Measurements from ENCODE around the gene PSMD2.
A peak's percentile ranks its signal among the peaks of the same experiment; 100 is the strongest.

The PSMD2 gene

DNA sequence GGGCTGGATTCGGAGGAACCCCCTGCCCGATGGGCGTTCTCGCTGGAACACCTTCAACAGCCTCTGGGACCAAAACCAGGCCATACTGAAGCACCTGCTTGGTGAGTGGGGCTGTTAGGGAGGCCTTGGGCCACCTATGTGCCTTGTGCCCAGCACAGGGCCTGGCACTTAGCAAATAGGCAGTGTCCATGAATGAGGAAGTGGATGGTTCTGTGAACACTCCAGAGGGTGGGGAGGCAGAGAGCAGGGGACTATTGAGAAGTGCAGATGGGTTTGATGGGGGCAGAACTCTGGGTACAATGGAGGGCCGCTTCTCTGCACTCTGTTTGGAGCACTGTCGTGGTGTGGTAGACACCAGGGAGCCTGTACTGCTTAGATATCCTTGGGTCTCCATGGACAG, 21.7 kb upstream of the PSMD2 start:
- no peak for DNase-seq (ENCODE audit: low read depth in 2 of 3, low spot score in 1 of 3)

DNA sequence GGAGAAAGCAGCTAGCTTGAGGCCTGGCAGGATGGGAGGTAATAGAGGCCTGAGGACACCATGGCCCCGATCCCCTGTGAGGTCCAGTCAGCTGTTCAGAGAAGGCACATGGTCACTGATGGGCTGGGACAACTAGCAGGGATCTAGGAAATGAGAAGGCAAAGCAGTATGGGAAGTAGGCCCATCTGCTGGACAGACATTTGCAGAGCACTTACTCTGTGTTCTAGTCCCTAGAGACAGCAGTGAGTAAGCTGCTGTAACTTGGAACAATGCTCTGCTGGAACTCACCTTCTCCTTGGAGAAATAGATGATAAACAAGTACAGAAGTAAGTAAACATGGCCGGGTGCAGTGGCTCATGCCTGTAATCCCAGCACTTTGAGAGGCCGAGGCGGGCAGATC, 16.1 kb upstream of the PSMD2 start:
- no peak for DNase-seq (ENCODE audit: low read depth in 2 of 3, low spot score in 1 of 3)

DNA sequence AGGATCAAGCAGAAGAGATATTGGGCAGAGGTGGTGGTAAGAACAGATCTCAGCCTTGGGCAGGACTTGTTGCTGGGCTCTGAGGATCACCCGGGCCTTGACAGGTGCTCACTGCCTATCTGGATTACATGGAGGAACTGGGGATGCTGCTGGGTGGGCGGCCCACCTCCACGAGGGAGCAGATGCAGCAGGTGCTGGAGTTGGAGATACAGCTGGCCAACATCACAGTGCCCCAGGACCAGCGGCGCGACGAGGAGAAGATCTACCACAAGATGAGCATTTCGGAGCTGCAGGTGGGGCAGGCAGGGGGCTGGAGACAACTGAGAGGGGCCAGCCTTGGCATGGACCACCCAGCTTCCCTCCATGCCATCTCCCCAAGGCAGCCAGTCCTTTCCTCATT, 15.4 kb upstream of the PSMD2 start:
- no peak for DNase-seq (ENCODE audit: low read depth in 2 of 3, low spot score in 1 of 3)

DNA sequence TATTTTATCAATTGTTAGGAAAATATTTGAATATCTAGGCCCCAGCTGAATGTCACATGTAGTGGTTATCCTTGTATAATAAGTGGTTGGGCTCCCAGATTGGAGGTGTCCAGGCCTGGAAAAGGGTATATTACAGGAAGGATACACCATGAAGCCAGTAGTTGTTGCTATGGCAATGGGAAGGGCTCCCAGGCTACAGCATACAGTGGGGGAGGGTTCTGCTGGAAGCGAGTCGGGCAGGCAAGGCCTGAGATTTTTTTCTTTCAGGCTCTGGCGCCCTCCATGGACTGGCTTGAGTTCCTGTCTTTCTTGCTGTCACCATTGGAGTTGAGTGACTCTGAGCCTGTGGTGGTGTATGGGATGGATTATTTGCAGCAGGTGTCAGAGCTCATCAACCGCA, 14.3 kb upstream of the PSMD2 start:
- DNase-seq (ENCODE audit: low read depth in 2 of 3, low spot score in 1 of 3): no peak

DNA sequence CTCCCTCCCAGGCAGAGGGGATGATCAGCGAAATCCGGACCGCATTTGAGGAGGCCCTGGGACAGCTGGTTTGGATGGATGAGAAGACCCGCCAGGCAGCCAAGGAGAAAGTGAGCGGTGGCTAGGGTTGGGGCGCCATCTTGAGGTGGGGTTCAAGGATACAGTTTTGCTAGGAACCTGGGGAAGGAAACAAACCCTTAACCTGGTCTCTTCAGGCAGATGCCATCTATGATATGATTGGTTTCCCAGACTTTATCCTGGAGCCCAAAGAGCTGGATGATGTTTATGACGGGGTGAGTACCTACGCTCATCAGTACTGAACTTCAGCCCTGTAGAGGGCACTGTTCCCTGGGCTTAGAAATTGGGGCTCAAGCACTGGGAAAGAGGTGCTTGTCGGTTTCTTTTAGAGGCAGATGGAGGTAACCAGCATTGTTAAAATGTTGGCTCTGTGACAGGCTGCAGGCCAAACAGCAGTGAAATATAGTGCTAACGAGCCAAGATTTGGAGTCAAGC, 9.6 kb upstream of the PSMD2 start:
- peak; percentile 49 to 69 (median 60) for DNase-seq (ENCODE audit: low read depth in 2 of 3, low spot score in 1 of 3)

DNA sequence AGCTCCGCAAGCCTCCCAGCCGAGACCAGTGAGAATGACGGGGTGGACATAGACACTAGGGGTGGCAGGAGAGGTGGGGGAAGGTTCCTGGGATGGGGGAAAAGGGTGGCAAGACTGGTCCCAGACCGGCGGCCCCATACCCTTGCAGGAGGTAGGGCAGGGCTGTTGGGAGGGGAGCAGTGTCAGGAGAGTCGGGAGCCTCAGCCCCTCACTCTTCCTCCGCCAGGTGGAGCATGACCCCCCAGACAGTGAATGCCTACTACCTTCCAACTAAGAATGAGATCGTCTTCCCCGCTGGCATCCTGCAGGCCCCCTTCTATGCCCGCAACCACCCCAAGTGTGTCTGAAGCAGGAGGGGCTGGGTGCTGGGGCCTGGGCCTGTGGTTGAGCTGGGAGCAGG, 8.7 kb upstream of the PSMD2 start:
- DNase-seq (ENCODE audit: low read depth in 2 of 3, low spot score in 1 of 3): no peak

DNA sequence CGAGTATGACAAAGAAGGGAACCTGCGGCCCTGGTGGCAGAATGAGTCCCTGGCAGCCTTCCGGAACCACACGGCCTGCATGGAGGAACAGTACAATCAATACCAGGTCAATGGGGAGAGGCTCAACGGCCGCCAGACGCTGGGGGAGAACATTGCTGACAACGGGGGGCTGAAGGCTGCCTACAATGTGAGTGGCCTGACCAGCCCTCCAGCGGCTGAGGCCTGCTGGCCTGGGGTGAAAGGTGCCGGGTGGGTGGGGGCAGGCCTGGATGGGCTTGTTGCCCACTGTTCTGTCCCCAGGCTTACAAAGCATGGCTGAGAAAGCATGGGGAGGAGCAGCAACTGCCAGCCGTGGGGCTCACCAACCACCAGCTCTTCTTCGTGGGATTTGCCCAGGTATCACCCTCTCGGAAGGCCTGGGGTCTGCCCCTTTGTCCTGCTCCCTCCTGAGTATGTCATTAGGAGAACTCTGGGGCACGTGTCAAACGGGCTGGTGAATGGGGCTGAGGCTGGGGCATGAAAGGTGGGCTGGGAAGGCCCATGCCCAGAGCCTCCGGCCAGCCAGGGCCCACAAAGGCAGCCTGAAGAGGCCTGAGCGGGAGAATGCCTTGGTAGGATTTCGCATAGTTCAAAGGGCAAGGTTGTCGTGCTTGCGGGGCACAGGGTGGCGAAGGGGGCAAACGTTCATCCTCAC, 7.8 kb upstream of the PSMD2 start:
- no peak for DNase-seq (ENCODE audit: low read depth in 2 of 3, low spot score in 1 of 3)

DNA sequence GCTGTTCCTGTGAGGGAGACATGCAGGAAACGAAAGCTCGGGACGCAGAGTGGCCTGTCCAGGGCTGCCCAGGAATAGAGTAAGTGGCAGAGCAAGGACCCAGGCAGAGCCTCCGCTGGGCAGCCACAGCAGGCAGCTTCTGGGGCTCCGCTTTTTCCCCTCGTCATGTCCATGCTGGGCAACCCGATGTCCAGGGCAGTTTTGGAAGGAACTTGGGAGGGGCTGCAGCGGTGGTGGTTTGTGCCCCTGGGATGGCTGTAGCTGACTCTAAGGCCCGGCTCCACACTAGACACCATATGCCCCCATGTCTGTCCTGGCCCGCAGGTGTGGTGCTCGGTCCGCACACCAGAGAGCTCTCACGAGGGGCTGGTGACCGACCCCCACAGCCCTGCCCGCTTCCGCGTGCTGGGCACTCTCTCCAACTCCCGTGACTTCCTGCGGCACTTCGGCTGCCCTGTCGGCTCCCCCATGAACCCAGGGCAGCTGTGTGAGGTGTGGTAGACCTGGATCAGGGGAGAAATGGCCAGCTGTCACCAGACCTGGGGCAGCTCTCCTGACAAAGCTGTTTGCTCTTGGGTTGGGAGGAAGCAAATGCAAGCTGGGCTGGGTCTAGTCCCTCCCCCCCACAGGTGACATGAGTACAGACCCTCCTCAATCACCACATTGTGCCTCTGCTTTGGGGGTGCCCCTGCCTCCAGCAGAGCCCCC, 7.1 kb upstream of the PSMD2 start:
- DNase-seq (ENCODE audit: low read depth in 2 of 3, low spot score in 1 of 3): no peak

DNA sequence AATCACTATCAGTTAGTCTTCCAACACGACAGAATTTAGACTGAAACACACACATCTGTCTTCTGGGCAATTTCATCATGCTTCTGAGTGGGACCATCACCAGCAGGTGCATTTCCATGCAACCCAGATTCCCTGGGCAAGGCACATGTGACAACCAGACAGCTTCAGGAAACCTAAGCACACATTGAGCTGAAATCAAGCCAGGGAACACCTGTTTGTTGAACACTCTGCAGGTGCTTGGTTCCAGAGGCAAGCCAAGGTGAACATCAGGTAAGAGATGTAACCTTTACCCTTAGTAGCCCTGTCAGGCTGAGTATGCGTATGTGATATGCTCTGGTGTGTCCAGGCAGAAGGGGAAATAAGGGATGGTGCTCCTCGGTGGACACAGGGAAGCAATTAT, 3.3 kb upstream of the PSMD2 start:
- DNase-seq (ENCODE audit: low read depth in 2 of 3, low spot score in 1 of 3): no peak

DNA sequence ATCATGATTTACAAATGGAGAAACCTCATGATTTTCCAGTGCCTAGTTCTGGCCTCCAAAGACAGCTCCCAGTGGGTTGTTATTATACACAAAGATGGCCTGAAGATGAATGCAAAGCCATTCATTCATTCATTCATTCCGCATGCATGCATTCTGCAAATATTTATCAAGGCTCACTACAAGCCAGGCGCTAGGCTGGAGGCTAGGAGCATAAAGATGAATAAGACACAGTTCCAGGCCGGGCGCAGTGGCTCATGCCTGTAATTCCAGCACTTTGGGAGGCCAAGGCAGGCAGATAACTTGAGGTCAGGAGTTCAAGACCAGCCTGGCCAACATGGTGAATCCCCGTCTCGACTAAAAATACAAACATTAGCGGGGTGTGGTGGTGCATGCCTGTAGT, 2.4 kb upstream of the PSMD2 start:
- DNase-seq (ENCODE audit: low read depth in 2 of 3, low spot score in 1 of 3): no peak

DNA sequence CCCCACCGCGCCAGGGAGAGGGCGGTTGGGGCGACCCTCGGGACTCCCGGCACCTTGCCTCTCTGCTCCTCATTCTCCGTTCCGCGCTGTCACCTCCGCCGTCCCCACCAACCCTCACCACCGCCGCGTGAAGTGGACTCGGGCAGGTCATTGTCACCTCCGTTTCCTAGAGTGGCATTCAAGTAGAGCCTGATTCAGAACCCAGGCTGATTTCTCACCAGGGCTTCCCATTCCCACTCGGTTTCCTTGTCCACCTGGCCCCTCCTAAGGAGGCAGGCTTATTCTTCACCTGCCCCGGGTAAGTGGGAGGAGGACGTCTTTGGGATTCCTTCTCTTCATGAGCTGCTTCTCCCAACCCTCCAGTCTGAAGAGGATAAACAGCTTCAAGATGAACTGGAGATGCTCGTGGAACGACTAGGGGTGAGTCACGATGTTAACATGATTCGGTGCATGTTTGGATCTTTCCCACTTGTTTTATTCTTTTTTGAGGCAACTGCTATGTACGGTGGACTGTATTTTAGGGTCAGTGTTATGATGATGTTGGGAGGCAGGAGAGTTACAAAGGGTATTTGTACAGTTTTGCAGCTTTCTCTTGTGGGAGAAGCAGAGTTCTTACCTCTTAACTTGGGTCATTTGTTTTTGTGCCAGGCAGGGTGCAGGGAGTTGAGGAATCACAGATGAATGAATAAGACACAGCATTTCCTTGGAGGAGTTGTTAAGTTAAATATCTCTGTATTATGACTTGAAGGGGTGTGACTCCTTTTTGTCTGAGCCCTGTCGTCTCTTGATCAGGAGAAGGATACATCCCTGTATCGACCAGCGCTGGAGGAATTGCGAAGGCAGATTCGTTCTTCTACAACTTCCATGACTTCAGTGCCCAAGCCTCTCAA, 692 bp downstream of the PSMD2 start:
- no peak for DNase-seq (ENCODE audit: low read depth in 2 of 3, low spot score in 1 of 3)

DNA sequence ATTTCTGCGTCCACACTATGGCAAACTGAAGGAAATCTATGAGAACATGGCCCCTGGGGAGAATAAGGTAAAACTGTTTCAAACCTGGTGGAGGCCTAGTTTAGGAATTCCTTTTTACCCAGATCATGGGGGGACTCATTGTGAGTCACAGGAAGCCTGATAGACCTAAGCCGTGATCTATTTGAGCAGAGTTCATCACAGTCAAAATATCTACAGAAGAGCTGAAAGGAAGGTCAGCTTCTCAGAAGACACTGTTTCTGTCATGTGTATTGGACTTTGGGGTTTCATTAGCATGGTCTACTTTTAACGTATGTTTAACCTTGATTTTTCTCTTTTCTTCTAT, 1.3 kb downstream of the PSMD2 start:
- no peak for DNase-seq (ENCODE audit: low read depth in 2 of 3, low spot score in 1 of 3)

DNA sequence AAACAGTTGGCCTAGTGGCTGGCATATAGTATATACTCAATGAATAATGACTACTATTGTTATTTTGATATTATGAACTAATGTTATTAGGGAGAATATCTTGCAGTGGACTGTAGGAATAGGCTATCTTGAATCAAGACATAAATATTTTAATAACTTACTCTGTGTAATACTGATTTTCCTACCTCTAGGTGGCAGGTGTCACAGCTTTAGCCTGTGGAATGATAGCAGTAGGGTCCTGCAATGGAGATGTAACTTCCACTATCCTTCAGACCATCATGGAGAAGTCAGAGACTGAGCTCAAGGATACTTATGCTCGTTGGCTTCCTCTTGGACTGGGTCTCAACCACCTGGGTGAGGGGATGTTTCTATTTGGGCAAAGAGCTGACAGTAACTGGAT, 6.5 kb downstream of the PSMD2 start:
- DNase-seq (ENCODE audit: low read depth in 2 of 3, low spot score in 1 of 3): no peak

DNA sequence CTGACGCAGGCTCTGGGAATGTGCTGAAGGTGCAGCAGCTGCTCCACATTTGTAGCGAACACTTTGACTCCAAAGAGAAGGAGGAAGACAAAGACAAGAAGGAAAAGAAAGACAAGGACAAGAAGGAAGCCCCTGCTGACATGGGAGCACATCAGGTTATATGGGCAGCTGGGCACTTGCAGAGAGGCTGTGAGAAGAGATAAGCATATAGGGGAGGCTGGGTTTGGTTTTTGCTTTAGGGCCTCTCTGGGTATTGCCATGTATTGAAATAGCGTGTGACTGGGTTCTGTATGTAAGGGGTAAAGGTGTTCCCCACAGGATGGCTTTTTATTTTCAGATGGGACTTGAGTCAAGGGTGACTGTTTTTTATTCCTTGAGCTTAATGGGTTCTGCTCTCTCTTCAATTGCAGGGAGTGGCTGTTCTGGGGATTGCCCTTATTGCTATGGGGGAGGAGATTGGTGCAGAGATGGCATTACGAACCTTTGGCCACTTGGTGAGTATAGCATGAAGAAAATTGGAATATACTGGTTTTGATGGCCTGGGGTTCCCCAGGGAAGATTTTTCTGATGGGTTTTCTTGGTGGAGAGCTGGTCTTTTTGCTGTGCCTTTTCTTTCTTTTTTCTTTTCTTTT, 7.4 kb downstream of the PSMD2 start:
- no peak for DNase-seq (ENCODE audit: low read depth in 2 of 3, low spot score in 1 of 3)

DNA sequence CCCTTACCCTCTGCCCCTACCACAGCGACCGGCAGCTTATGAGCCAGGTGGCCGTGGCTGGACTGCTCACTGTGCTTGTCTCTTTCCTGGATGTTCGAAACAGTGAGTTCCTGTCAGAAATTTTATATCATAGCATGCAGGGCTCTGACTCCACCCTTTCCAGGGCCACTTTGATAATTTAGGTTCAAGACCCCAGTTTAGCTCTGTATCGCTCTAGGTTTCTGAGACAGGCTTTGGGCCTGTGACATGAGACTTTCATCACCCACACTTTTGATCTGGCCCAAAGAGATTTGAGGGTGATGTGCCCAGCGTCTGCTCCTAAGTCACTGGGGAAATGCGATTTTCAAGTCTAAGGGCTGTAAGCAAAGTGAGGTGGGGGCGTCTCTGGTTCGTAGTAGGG, 8.9 kb downstream of the PSMD2 start:
- no peak for DNase-seq (ENCODE audit: low read depth in 2 of 3, low spot score in 1 of 3)

DNA sequence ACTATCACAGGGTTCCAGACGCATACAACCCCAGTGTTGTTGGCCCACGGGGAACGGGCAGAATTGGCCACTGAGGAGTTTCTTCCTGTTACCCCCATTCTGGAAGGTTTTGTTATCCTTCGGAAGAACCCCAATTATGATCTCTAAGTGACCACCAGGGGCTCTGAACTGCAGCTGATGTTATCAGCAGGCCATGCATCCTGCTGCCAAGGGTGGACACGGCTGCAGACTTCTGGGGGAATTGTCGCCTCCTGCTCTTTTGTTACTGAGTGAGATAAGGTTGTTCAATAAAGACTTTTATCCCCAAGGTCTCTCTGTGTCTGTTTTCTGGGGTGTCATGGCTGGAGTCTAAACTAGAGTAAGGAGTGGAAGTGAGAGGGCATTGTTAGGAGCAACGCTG, 9.7 kb downstream of the PSMD2 start:
- no peak for DNase-seq (ENCODE audit: low read depth in 2 of 3, low spot score in 1 of 3)

DNA sequence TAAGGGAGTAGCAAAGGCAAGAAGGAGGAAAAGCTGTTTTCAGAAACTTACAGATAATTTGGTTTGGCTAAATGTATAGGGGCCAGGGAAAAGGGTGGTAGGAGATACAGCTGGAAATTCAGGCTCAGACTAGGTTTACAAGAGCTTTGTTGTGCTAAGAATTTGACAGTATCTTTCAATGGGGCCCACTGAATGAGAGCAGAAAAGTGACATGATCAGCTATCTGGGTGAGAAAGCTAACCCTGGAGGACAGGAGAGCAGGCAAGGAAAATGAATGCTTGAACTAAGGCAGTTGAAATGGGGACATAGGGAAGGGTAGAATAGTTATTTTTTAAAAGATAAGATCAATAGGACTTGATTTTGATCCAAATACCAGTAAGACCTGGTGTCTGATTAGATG, 12.6 kb downstream of the PSMD2 start:
- no peak for DNase-seq (ENCODE audit: low read depth in 2 of 3, low spot score in 1 of 3)

DNA sequence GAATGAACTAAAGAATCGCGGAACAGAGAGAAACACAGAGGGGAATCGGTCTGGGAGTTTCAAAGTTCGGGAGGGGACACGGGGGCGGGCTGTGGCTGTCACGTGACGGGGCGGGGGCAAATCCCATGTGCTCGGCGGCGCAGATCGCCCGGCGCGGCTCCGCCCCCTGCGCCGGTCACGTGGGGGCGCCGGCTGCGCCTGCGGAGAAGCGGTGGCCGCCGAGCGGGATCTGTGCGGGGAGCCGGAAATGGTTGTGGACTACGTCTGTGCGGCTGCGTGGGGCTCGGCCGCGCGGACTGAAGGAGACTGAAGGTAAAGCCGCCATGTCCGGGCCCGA, 15.3 kb downstream of the PSMD2 start, which contains the start of gene EIF4G1:
TSS of gene EIF4G1 (plus strand) at position 244 of the 337 bp plus-strand sequence. CDS start 1,191 bp downstream, outside the sequence.
- peak; percentile 84 to 93 (median 91) for DNase-seq (ENCODE audit: low read depth in 2 of 3, low spot score in 1 of 3)

DNA sequence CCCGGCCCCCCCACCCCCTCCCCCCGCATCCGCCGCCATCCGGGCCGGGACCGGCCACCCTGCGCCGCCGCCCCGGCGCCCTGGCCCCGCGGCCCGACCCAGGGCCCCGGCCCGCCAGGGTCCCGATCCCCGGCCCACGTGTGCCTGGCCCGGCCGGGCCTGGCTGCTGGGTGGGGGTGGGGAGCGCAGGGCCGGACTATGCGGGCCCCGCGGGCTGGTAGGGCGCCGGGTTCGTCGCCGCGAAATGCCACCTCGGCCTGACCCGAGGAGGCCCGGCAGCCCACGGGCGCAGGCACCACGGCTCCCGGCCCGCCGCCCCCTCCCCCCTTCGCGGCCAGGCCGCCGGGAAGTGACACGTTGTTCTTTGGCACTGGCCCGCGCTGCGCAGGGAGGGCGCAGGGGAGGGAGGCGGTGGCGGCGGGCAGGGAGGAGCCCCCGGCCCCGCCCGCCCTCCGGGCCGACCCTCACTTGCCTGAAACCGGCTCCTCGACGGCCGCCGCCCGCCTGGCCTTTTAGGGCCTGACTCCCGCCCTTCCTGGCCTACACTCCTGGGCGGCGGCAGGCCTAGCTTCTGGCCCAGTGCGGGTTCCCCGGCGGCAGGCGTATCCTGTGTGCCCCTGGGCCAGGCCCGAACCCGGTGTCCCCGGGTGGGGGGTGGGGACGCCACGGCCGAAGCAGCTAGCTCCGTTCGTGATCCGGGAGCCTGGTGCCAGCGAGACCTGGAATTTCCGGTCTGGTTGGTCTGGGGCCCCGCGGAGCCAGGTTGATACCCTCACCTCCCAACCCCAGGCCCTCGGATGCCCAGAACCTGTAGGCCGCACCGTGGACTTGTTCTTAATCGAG, 15.9 kb downstream of the PSMD2 start:
- DNase-seq (ENCODE audit: low read depth in 2 of 3, low spot score in 1 of 3): no peak

DNA sequence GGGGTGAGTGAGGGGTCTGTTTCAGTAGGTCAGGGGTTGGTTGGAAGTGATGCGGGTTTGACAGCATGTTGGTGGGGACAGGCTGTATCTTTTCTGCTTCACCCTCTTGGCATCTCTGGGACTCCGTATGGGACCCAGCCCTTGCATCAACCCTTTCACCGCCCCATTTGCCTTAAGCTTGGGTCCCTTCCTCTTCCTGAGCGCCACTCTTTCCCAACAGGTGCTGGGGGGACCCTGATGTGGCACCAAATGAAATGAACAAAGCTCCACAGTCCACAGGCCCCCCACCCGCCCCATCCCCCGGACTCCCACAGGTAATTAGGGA, 16.5 kb downstream of the PSMD2 start:
- no peak for DNase-seq (ENCODE audit: low read depth in 2 of 3, low spot score in 1 of 3)

Data from stimulated activated CD4-positive, alpha-beta T cell treated with anti-CD3 and anti-CD28 coated beads, Interleukin-12 subunit alpha, Interleukin-12 subunit beta, amount 100 ng/mL, for 48 hours (primary cell).